NOMO-1 treated with DMSO at 0.1 percent for 48 hours (cell line): ENCODE results near the gene FTCD.

Experiments
- DNase-seq: peaks from one replicate; lab custom pipeline; 2025; ENCODE audit not compliant: unreplicated experiment; lab: John Stamatoyannopoulos, UW

Gene FTCD

GRCh38 chr21:46154155-46154954, 1.0 kb downstream of the FTCD start:
- DNase-seq: no peak

- DNase-seq: peak; percentile 31
Measured at GRCh38 chr21:46153247-46154154, 1.9 kb downstream of the FTCD start.

DNA sequence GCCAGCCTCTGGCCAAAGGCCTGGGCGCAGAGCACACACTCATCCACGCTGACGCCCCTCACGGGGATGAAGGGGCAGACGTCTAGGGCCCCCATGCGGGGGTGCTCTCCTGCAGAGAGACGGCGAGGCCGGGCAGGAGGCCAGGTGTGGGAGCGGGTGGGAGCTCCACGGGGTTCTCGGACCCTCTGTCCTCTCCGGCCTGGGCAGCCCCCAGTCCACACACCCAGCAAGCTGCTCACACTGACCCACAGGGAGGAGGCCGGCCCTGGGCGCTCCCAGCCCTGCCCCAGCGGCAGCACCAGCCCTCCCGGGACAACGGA, 2.5 kb downstream of the FTCD start:
- no peak for DNase-seq

DNA sequence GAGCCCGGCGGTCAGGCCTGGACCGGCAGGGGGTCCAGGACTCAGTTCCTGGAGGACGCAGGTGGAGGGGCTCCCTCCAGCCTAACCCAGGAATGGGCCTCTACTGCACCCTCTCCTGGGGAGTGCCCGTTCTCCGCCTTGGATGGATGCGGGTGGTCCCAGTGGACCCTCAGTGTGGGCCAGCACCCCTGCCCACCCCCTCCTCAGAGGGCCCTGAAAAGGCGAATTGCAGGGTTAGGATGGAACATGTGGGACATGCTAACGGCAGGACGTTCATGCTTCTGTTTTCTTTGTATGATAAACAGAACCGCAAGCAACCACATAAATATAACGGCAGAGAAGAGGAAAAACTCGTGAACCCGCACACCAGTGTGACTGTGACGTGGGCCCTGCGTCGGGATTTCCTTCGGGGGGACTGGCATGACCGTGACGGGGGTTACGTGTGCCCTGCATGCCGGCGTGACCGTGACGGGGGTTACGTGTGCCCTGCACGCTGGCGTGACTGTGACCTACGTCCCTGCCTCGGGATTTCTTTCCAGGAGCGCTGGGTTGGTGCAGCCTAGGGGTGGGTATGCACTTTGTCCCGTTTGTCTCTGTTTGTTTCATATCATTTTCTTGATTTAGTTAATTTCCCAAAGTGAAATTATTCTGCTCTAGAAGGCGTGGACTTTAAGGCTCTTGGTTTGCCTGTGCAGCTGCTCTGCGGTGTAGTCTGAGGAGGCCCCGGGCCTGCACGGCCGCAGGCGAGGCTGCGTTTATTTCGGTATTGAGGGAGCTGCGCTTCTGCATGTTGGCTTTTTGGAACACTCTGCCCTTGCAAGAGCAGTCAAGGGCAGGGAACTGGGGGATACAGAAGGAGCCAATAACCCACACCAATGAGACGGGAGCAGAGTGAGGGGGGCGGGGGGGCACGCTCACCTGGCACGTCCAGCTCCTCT, 3.1 kb downstream of the FTCD start:
- no peak for DNase-seq

DNA sequence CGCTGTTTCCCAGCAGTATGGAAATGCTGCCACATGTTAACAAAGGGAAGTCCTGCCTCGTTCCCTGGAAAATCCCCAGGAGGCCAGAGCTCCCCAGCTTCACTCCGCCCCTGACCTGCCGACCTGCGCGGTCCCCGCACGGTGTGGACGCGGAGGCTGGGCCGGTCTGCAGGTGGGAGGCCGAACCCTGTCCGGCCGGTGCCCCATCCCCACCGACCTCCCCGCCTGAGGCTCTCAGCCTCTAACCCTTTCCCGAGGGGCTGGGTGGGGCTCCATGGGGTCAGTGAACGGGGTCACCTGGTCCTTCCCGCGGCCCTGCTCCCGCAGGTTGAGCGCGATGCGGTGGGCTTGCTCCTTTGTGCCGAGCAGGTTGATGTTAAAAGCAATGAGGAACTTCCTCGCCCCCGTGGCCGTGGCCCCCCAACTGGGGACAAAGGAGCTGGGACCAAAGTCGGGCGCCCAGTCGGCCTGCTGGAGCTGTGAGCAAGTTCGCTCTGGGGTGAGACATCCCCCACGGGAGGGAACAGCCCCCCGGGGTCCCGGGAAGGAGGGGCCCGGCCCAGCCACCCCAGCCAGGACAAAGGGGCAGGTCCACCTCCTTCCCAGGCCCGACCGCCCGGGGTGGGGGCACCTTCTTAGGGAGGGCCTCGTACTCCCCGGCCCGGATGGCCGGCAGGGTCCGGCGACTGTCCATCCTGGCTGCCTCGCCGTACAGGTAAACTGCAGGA, 4.0 kb downstream of the FTCD start:
- no peak for DNase-seq

DNA sequence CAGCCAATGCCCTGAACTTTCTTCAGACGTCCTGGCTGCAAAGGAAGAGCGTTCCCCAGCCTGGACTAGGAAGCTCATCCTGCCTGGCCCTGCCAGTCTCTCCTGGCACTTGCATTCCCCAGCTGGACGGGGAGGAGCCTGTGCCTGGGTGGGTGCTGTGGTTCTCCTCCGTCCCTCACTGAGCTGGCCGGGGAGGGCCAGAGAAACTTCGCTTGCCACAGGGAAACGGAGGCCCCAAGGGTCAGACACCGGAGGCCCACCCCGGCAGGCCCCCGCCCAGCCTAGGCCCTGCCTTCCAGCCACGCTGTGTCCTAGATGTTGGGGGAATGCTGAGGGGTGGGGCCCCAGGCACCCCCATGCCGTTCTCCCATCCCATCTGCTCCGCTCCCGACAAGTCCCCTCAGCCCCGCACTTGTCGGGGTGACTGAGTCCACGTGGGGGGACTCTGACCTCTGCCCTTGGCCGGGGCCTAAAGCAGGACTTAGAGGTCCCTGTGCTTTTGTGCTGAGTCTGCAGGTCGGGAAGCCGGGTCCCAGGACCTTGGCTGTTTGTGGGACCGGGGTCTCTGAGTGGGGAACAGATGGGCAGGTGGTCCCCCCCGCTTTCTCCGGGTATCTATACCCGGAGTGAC, 4.8 kb downstream of the FTCD start:
- no peak for DNase-seq

GRCh38 chr21:46150073-46150472, 5.3 kb downstream of the FTCD start:
- DNase-seq: no peak

DNA sequence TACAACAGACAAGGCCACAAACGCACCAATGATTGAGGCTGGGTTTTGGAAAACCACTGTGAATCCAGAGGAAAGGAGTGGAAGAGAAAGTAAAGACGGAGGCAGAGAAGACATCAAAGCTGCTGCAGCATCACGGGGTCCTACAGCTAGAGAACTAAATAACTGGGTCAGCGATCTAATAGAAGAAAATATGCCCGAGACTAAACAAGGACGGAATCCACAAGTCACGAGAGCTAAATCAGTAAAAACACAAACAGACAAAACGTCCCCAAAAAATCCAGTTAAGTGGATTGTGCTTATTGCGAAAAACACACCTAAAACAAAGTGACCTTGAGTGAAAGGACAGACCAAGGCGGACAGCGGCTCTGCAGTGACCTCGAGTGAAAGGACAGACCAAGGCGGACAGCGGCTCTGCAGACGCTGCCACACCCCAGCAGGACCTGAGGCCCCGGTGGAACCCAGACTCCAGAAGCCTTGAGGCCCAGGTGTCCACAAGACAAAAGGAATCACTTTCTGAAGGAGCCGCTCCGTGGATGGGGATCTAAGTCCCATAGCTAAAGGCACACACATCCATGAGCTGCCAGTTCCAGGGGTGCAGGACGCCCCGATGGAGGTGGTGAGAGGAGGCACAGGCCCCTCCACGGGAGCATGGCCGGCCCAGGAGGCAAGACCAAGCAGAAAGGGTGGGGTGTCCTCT, 6.0 kb downstream of the FTCD start:
- no peak for DNase-seq

DNA sequence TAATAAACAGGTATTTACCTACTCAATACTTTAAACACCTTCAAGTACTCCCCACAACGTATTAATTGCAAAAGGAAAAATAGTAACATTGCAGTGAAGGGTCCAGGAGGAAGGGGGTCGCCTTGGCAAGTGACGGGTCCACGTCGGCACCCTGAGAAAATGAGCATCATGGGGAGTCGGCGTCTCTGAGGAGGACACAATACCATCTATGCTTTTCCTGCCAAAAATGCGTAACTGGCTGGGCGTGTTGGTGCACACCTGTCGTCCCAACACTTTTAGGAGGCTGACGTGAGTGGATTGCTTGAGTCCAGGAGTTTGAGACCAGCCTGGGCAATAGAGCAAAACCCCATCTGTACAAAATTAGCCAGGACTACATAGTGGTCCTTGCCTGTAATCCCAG, 7.3 kb downstream of the FTCD start:
- DNase-seq: no peak

DNA sequence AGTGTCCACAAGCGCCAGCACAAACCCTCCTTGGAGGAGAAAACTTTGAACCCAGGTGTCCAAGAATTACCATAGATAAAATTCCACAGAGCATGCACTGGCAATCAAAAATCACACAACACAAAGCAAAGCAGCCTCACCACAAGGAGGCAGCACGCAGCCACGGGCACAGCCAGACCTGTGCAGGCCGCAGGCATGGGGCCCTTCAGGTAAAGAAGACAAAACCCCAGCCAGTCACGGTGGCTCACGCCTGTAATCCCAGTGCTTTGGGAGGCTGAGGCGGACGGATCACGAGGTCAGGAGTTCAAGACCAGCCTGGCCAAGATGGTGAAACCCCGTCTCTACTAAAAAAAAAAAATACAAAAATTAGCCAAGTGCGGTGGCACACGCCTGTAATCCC, 8.0 kb downstream of the FTCD start:
- peak; percentile 22 for DNase-seq

DNA sequence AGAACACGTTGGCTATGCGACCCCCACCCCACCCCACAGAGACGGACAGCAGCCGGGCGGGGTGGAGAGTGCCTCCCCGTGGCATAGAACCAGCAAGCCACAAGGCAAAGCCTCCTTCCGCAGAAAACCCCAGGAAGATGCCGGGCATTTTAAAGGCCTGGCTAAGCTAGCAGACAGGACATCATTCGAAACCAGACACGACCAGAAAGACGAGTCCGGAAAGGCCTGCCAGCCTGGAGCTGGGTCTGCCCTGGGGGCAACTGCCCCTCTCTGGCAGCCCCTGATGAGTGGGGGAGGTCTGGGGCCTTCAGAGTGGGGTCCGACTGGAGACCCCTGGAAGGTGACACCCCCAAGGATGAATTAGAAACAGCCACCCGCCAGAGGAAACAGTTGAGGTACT, 8.5 kb downstream of the FTCD start:
- no peak for DNase-seq

DNA sequence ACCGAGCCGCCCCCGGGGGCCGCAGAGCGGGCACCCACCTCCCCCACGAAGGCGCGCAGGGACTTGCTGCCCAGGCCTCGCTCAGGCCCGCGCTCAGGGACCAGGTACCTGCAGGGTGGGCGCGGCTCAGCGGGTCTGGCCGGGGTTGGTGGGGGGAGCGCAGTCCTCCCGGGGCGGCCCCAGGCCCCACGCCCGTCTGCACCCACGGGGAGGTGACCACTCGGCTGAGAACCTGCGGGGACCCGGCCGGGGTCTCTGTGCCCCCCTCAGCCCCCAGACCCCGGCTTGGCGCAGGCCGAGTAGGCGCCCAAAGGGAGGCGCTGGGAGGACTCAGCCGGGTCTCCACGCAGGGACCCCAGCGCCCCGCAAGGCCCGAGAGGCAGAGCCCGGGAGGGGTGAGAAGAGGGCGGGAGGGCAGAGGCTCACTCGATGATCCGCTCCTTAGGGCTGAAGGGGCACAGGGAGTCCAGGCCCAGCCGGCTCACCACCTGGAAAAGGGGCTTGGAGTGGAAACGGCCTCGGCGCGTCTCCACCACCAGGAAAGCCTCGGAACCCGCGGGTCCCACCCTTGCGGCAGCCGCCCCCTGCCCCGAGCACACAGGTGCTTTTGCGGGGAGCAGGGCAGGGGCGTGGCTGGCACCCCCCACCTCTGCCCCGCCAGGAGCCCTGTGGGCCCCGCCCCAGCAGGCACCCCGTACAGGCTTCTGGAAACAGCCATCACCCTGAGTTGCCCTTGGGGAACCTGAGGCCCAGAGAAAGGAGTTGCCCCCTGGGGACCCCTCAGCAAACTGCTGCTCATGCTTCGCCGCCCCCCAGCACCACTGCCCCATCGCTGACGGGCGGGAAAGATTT, 9.3 kb downstream of the FTCD start:
- no peak for DNase-seq

- DNase-seq: no peak
Measured at GRCh38 chr21:46145159-46145839, 10.1 kb downstream of the FTCD start.

DNA sequence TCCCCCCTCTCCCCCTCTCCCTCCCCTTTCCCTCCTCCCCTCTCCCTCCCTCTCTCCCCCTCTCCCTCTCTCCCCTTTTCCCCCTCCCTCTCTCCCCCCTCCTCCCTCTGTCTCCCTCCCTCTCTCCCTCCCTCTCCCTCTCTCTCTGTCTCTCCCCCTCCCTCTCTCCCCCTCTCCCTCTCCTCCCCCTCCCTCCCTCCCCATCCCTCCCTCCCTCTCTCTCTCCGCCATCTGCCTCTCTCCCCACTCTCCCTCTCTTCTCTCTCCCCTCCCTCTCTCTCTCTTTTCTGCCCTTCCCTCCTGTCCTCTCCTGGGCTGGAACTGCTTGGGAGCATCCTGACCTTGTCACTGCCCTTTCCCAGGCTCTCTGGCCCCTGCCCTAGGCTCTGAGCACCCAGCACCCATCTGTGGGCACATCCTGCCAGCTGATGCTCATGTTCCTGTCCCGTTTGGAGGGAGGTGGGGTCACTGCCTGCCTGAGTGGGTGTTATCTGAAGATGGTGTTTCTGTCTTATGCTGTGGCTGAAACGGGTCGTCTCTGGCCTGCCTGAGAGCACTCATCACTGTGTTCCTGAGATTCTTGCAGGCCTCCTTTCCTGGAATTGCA, 10.8 kb downstream of the FTCD start:
- no peak for DNase-seq

DNA sequence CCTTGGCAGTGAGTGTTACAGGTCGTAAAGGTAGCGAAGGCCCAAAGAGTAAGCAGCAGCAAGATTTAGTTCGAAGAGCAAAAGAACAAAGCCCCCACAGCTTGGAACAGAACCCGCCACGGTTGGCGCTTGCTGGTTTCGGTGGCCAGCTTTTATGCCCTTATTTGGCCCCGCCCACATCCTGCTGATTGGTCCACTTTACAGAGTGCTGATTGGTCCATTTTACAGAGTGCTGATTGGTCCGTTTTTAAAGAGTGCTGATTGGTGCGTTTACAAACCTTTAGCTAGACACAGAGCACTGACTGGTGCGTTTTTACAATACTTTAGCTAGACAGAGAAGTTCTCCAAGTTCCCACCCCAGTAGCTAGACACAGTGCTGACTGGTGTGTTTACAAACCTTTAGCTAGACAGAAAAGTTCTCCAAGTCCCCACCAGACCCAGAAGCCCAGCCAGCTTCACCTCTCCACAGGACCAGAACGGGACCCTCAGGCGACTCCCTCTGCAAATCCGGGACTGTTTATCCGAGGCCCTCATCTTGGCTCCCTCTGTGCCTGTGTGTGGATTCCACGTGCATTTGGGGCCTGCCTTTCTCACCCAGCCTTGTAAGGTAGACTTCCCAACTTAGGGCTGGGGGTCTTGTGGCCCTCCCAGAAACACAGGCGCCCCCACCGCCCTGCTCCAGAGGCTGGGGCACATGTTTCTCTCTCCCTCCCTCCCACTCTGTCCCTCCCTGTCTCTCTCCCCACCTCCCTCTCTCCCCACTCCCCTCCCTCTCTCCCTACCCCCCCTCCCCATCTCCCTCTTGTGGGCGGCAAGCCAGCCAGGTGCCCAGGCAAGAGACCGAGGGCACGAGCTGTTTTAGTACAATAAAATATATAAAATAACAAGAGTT, 12.6 kb downstream of the FTCD start:
- DNase-seq: no peak

DNA sequence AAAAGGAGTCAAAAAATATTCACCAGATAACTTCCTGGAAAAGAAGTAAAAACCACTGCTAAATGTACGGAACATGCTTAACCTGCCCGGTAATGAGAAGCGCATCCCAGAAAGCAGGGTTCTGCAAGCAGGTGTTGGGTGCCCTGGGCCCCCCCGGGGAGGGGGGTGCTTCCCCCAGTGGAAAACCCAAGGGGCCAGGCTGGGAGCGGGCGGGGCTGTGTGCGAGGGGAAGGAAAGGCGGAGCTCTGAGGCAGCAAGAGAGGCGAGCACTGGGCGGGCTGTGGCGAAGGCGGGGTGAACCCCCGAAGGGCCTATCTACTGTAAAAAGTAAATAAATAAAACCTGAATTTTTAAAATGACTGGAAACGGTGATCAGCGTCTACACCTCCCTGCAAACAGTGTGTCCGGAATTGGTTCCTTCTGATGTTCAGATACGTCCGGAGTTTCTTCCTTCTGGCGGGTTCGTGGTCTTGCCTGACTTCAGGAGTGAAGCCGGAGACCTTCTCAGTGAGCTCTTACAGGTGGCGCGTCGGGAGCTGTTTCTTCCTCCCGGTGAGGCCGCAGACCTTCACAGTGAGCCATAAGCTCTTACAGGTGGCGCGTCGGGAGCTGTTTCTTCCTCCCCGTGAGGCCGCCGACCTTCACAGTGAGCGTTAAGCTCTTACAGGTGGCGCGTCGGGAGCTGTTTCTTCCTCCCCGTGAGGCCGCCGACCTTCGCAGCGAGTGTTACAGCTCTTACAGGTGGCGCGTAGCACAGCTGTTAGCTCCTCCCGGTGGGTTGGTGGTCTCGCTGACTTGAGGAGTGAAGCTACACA, 13.4 kb downstream of the FTCD start:
- DNase-seq: no peak
